Adipose tissue (tissue), 3 donors: ENCODE results near the gene TBC1D17. TPM values are rescaled to one million over a fixed set of nuclear protein-coding genes. Genes with fewer than 3 reads are reported as not detected.
"Not testable (repeated sequence)": the region's sequence is repeated elsewhere in the genome, so short reads cannot be mapped to it uniquely, and the experiment has no call there.

Experiments
- H3K27ac ChIP-seq: one replicate; pipeline ENCODE4 v1.5.1; 2013; ENCODE audit warnings: low read depth, low read length
- WGBS, 3 donors: extraction: QIAGEN DNeasy Blood & Tissue Kit; methylation state at CpG; one replicate each; pipeline ENCODE4 v1.1.7; 2013; 5-methylcytosine and 5-hydroxymethylcytosine counted together
- polyA plus RNA-seq, 3 donors: library from polyadenylated mRNA; stranded (reverse); fragments of 200-250 nt; gene quantifications; one replicate each; pipeline ENCODE4 v1.2.3, GENCODE V29; 2013
- donor health status: healthy with polysubstance abuse.
- donor health status: Bipolar disorder and iron deficiency.
- donor health status: healthy.

The TBC1D17 gene
- polyA plus RNA-seq, 3 donors, result 35.7 to 46.6 (median 37.0) TPM

GRCh38 chr19:49907745-49908446 is 30.4 kb downstream of the TBC1D17 start:
- WGBS, 3 donors, result 88 to 95% (median 94%) methylated on average over 23 of the region's 23 CpGs
- no peak overlapping the region for H3K27ac ChIP-seq

DNA sequence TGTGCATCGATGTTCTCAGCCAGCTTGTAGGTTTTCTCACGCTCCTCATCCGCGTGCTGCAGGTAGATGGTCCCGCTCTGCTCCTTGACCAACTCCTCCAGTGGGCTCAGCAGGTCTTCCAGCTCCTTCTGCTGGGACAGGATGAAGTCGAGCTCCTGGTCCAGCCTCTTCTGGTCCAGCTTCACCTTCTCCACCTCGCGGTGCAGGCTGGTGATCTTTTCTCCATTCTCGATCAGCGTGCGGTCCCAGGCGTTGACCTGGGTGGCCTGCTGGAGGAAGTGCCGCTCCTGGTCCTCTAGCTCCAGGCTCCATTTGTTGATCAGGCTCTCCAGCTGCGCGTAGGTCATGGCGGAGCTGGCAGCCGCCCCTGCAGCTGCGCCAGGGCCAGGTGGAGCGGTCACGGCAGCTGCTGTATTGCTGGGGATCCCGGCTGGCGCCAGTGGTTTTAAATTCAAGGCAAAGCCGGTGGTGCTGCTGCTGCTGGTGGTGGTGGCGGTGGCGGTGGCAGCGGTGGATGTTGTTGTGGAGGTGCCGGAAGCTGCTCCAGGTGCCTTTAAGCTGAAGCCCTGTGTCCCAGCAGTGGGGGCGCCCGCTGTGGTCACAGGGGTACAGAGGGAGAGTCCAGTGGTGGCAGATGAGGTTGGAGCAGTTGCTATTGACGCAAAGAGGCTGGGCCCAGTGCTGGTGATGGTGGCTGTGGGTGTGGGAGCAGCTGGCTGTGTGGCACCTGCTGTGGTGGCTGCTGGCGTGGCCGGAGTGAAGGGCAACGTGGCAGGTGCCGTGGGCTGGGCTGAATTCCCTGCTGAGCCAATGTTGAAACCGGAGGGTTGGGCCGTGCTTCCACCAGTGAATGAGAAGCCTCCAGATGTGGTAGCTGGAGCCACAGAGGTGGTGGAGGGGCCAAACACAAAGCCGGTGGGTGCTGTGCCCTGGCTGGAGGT is 31.2 kb downstream of the TBC1D17 start:
- 95 to 97% (median 96%) methylated on average over 35 to 37 of the region's 37 CpGs for WGBS, 3 donors
- no peak overlapping the region for H3K27ac ChIP-seq

- no peak overlapping the region for H3K27ac ChIP-seq
- 93 to 96% (median 94%) methylated on average over 5 of the region's 5 CpGs for WGBS, 3 donors
Measured at GRCh38 chr19:49910179-49910578, 32.7 kb downstream of the TBC1D17 start.

DNA sequence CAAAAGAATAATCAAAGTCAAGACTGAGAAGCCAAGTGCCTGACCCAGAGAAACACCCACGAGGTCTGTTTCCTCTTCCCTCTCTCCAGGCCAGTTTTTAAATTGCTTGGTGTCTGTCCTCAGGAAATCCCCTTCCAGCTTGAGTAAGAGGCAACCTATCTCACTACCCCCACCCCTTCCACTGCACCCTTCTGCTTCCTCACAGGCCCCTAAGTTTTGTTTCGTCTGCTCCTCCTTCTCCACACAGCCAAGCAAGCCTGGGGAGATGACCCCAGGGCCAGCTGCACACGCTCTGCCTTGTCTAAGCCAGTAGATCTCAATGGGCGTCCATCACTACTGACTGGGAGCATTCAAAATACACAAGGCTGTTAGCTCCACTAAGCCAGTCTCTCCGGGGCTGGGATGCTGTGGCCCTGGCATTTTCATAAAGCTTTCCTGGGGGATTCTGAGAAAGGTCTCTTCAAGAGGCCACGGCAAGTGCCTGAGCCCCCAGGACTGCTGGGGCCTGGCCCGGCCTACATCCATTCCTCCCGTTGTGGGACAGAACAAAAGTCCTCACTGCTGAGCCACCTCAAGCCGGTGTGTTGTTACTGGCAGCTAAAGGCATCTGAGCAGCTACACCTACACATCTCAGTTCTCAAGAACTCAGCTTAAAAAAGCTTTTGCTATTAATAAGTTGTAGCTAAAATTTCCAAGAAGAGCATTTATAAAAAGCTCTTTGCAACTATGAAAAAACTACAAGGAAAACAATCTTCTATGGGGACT is 34.1 kb downstream of the TBC1D17 start:
- no peak overlapping the region for H3K27ac ChIP-seq
- WGBS, 3 donors, result 48 to 69% (median 50%) methylated on average over 9 of the region's 9 CpGs

GRCh38 chr19:49912965-49913685 is 35.6 kb downstream of the TBC1D17 start:
- 79 to 86% (median 81%) methylated on average over 21 of the region's 21 CpGs for WGBS, 3 donors
- H3K27ac ChIP-seq, result no peak overlapping the region

DNA sequence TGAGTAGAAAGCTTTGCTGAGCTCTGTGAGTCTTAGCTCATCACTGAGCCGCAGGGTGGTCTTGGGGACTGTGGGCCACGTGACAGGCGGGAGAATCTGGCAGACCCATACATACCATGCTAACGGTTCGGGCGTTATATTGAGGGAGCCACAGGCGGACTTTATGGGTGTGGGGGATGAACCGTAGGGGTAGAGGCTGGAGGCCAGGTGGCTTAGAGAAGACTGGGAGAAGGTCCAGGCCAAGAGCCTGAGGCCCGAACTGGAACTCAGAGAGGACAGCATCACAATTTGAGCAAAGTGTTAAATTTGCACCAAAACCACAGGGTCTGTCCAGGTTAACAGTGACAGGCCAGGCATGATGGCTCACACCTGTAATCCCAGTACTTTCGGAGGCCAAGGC is 36.2 kb downstream of the TBC1D17 start:
- H3K27ac ChIP-seq, result no peak overlapping the region
- WGBS, 3 donors, result 88 to 94% (median 90%) methylated on average over 10 of the region's 10 CpGs

- WGBS, 3 donors, result 96 to 98% (median 98%) methylated on average over 6 of the region's 6 CpGs
- H3K27ac ChIP-seq, result no peak overlapping the region
Measured at GRCh38 chr19:49915271-49915670, 37.8 kb downstream of the TBC1D17 start.

- H3K27ac ChIP-seq, result no peak overlapping the region
- WGBS, 3 donors, result 63 to 79% (median 68%) methylated on average over 21 of the region's 21 CpGs
Measured at GRCh38 chr19:49916839-49917733, 39.6 kb downstream of the TBC1D17 start.

GRCh38 chr19:49918089-49918488 is 40.6 kb downstream of the TBC1D17 start:
- no peak overlapping the region for H3K27ac ChIP-seq
- WGBS, 3 donors, result 92 to 95% (median 94%) methylated on average over 8 of the region's 8 CpGs

- H3K27ac ChIP-seq, result no peak overlapping the region
- 87 to 94% (median 92%) methylated on average over 24 of the region's 24 CpGs for WGBS, 3 donors
Measured at GRCh38 chr19:49920624-49921363, 43.3 kb downstream of the TBC1D17 start.

GRCh38 chr19:49921871-49922795 is 44.6 kb downstream of the TBC1D17 start:
- WGBS, 3 donors, result 75 to 89% (median 76%) methylated on average over 22 of the region's 22 CpGs
- no peak overlapping the region for H3K27ac ChIP-seq

- WGBS, 3 donors, result 82 to 87% (median 85%) methylated on average over 31 of the region's 31 CpGs
- no peak overlapping the region for H3K27ac ChIP-seq
Measured at GRCh38 chr19:49923055-49924003, 45.8 kb downstream of the TBC1D17 start.

DNA sequence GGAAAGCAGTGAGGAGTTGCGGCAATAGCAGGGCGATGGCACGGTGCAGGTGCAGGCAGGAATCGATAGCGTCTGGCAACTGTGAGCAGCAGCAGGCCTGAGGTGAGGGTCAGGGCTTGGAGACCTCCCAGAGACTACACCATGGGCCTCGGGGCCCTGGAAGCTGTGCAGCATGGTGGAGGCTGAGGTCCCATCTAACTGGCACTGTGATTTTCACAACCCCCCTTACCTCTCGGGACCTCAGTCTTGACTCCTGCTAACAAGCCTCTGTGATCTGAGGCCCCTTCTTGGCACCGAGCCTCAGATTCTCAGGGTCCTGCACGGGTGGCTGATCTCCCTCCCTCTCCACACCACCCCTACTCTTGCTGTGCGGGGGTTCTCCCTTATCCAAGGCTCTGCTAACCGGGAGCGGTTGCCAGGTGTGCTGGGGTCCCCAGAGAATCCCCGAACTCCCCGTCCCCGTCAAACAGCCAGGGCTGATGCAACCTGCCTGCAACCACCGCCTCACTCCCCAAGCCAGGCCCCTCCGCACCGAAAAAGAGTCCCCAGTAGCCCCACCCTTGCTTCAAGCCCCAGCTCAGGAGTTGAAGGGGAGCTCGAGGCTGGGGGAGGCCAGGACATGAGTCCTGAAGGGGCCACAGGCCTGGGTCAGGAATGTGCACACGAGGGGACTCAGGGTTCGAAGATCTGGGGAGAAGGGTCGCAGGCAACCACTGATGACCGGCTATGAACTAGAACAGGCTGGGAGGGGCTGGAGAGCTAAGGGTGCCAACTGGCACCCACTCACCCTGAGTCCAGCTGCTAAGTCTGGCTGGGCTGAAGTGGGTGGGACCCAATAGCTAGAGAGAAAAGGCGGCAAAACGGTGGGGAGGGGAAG is 46.7 kb downstream of the TBC1D17 start:
- WGBS, 3 donors, result 72 to 80% (median 77%) methylated on average over 25 of the region's 25 CpGs
- H3K27ac ChIP-seq, result no peak overlapping the region

DNA sequence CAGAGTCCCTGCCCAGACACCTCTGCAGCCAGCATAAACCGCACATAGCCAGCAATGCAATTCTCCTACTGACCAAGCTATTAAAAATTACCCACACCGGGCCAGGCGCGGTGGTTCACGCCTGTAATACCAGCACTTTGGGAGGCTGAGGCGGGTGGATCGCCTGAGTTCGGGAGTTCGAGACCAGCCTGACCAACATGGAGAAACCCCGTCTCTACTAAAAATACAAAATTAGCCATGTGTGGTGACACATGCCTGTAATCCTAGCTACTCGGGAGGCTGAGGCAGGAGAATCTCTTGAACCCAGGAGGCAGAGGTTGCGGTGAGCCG is 47.3 kb downstream of the TBC1D17 start:
- 92 to 95% (median 94%) methylated on average over 13 of the region's 13 CpGs for WGBS, 3 donors
- H3K27ac ChIP-seq, result not testable (repeated sequence)
